Measurements from ENCODE around the gene CRPPA.
"Not testable (repeated sequence)": the region's sequence is repeated elsewhere in the genome, so short reads cannot be mapped to it uniquely, and the experiment has no call there.

Gene CRPPA

GRCh38 chr7:16395121-16395520, 26.2 kb downstream of the CRPPA start:
- no peak for TF ChIP-seq CTCF (IDR thresholded peaks at IDR 0.05; ENCODE audit: low read depth, low read length)
- no peak for DNase-seq (ENCODE audit: extremely low read depth, low read depth)

GRCh38 chr7:16393862-16394422, 27.4 kb downstream of the CRPPA start:
- no peak for TF ChIP-seq CTCF (IDR thresholded peaks at IDR 0.05; ENCODE audit: low read depth, low read length)
- DNase-seq (ENCODE audit: extremely low read depth, low read depth): no peak

- no peak for DNase-seq (ENCODE audit: extremely low read depth, low read depth)
- TF ChIP-seq CTCF (IDR thresholded peaks at IDR 0.05; ENCODE audit: low read depth, low read length): no peak
Observed at GRCh38 chr7:16392990-16393523, 28.3 kb downstream of the CRPPA start.

GRCh38 chr7:16383786-16384185, 37.6 kb downstream of the CRPPA start:
- not testable (repeated sequence) for DNase-seq (ENCODE audit: extremely low read depth, low read depth)

- DNase-seq (ENCODE audit: extremely low read depth, low read depth): not testable (repeated sequence)
Observed at GRCh38 chr7:16383103-16383502, 38.2 kb downstream of the CRPPA start.
